Sigmoid colon (tissue), 4 donors: ENCODE data around the gene TRPM3.

Experiments used
- EP300 ChIP-seq, 4 donors: sonication (generic); formaldehyde crosslinking; IDR thresholded peaks; one replicate each; pipeline ENCODE4 v1.6.1; 2017; ENCODE audit warnings: antibody characterized with exemption in 4 of 4
- POLR2A ChIP-seq, 2 donors: fragments of 450-650 bp; IDR thresholded peaks; one replicate each; pipeline ENCODE4 v1.6.1; 2016; ENCODE audit warnings: antibody characterized with exemption in 2 of 2, mild to moderate bottlenecking in 2 of 2, moderate library complexity in 2 of 2
- POLR2AphosphoS5 ChIP-seq, 4 donors: sonication (generic); formaldehyde crosslinking; IDR thresholded peaks; one replicate each; pipeline ENCODE4 v1.6.1; 2017; ENCODE audit warnings: antibody characterized with exemption in 4 of 4
- TF ChIP-seq, protein P1 (sequence below), 4 experiments: fragments of 450-650 bp in 3 of 4; fragments of 200-600 bp in 1 of 4; IDR thresholded peaks; one replicate each; pipeline ENCODE4 v1.5.1; 2016 to 2019; ENCODE audit warnings: antibody characterized with exemption in 4 of 4, mild to moderate bottlenecking in 3 of 4, moderate library complexity in 2 of 4

DNA sequence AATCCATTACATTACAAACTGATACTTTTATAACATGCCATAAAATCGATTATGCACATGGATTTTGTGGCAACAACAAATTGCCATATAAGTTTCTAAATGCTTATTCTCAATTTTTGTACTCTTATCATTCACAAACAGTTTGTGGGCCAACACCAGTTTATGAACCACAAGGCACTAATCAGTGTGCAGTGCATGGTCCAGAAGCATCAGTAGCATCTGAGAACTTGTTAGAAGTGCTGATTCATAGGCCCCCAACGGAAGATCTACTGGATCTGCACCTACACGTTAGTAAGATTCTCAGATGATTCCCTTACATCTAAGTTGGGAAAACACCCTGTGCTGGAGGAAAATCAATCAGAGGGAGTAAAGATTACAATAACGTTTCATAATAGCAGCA lies 242.8 kb downstream of the TRPM3 start:
- no peak for TF ChIP-seq POLR2AphosphoS5 (IDR thresholded peaks at IDR 0.05)
- no peak for TF ChIP-seq EP300 (IDR thresholded peaks at IDR 0.05)
- TF ChIP-seq, protein P1, sequence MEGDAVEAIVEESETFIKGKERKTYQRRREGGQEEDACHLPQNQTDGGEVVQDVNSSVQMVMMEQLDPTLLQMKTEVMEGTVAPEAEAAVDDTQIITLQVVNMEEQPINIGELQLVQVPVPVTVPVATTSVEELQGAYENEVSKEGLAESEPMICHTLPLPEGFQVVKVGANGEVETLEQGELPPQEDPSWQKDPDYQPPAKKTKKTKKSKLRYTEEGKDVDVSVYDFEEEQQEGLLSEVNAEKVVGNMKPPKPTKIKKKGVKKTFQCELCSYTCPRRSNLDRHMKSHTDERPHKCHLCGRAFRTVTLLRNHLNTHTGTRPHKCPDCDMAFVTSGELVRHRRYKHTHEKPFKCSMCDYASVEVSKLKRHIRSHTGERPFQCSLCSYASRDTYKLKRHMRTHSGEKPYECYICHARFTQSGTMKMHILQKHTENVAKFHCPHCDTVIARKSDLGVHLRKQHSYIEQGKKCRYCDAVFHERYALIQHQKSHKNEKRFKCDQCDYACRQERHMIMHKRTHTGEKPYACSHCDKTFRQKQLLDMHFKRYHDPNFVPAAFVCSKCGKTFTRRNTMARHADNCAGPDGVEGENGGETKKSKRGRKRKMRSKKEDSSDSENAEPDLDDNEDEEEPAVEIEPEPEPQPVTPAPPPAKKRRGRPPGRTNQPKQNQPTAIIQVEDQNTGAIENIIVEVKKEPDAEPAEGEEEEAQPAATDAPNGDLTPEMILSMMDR (IDR thresholded peaks at IDR 0.05) = no peak
- no peak for TF ChIP-seq POLR2A (IDR thresholded peaks at IDR 0.05)
